Skin of body (tissue), 2 donors: ENCODE measurements around the gene NUDT15. TPM values are rescaled to one million over a fixed set of nuclear protein-coding genes. Genes with fewer than 3 reads are reported as not detected.
"Not testable (repeated sequence)": the region's sequence is repeated elsewhere in the genome, so short reads cannot be mapped to it uniquely, and the experiment has no call there.

Experiments
- DNase-seq: peaks from one replicate; lab custom pipeline; 2025; lab: John Stamatoyannopoulos, UW
- total RNA-seq: library from RNA; depleted of rRNA; stranded (reverse); fragments of >200 nt; gene quantifications from one replicate; pipeline ENCODE4 v1.2.3, GENCODE V29; 2014

NUDT15 gene
- 10.6 TPM for total RNA-seq

- DNase-seq: peak; percentile 97
Observed at GRCh38 chr13:48037346-48038173, at the start of gene NUDT15. TSS of gene NUDT15 (plus strand) at chr13:48037726. CDS start at chr13:48037747, 21 bp downstream.

GRCh38 chr13:47990427-47990826 lies 47.1 kb upstream of the NUDT15 start:
- no peak for DNase-seq

- DNase-seq: no peak
Observed at GRCh38 chr13:47990920-47991466, 46.5 kb upstream of the NUDT15 start.

- DNase-seq: no peak
Observed at GRCh38 chr13:47991859-47992258, 45.7 kb upstream of the NUDT15 start.

GRCh38 chr13:47997384-47997783 lies 40.1 kb upstream of the NUDT15 start:
- no peak for DNase-seq

- DNase-seq: no peak
Observed at GRCh38 chr13:47999973-48000372, 37.6 kb upstream of the NUDT15 start.

GRCh38 chr13:48000559-48001113 lies 36.9 kb upstream of the NUDT15 start:
- no peak for DNase-seq

- peak; percentile 54 for DNase-seq
Observed at GRCh38 chr13:48001114-48001881, 36.2 kb upstream of the NUDT15 start, which contains the start of gene SUCLA2. TSS of gene SUCLA2 (minus strand) at chr13:48001273. CDS start at chr13:48001269, 4 bp downstream.

- not testable (repeated sequence) for DNase-seq
Observed at GRCh38 chr13:48001999-48002398, 35.5 kb upstream of the NUDT15 start.

- no peak for DNase-seq
Observed at GRCh38 chr13:48004201-48004600, 33.3 kb upstream of the NUDT15 start.

- no peak for DNase-seq
Observed at GRCh38 chr13:48006396-48006795, 31.1 kb upstream of the NUDT15 start.

GRCh38 chr13:48009284-48009683 lies 28.2 kb upstream of the NUDT15 start:
- DNase-seq: no peak

- DNase-seq: no peak
Observed at GRCh38 chr13:48010698-48011097, 26.8 kb upstream of the NUDT15 start.

- no peak for DNase-seq
Observed at GRCh38 chr13:48012668-48013067, 24.9 kb upstream of the NUDT15 start.

- no peak for DNase-seq
Observed at GRCh38 chr13:48014359-48014758, 23.2 kb upstream of the NUDT15 start.

- DNase-seq: no peak
Observed at GRCh38 chr13:48018637-48019036, 18.9 kb upstream of the NUDT15 start.

- DNase-seq: no peak
Observed at GRCh38 chr13:48019796-48020195, 17.7 kb upstream of the NUDT15 start.

- DNase-seq: no peak
Observed at GRCh38 chr13:48028066-48028465, 9.5 kb upstream of the NUDT15 start.

GRCh38 chr13:48029859-48030258 lies 7.7 kb upstream of the NUDT15 start:
- no peak for DNase-seq

GRCh38 chr13:48038761-48039160 lies 1.2 kb downstream of the NUDT15 start:
- no peak for DNase-seq

GRCh38 chr13:48040049-48040448 lies 2.5 kb downstream of the NUDT15 start:
- no peak for DNase-seq

GRCh38 chr13:48040896-48041295 lies 3.4 kb downstream of the NUDT15 start:
- DNase-seq: no peak
